H9 (cell line): Measurements from ENCODE around the gene RCAN3. TPM values are rescaled to one million over a fixed set of nuclear protein-coding genes. Genes with fewer than 3 reads are reported as not detected.

ENCODE experiments used
- DNase-seq: peaks from one replicate; pipeline ENCODE4 v3.0.0-alpha.2; 2017
- H2AFZ ChIP-seq: one replicate; pipeline ENCODE4 v1.6.1; 2013; ENCODE audit warnings: mild to moderate bottlenecking, low read length, control low read depth, moderate library complexity
- H2AK5ac ChIP-seq: 2 replicates; pipeline ENCODE4 v1.6.1; 2013; ENCODE audit warnings: low read length, control low read depth, mixed read lengths; ENCODE audit not compliant: insufficient read length
- H2BK120ac ChIP-seq: one replicate; pipeline ENCODE4 v1.6.1; 2013; ENCODE audit warnings: low read depth, mild to moderate bottlenecking, low read length, control low read depth, inconsistent platforms; ENCODE audit not compliant: poor library complexity, severe bottlenecking
- H2BK12ac ChIP-seq: 2 replicates; pipeline ENCODE4 v1.6.1; 2013; ENCODE audit warnings: low read length, control low read depth, mixed read lengths, low read depth; ENCODE audit not compliant: insufficient read length
- H2BK15ac ChIP-seq: 2 replicates; pipeline ENCODE4 v1.6.1; 2013; ENCODE audit warnings: low read depth, low read length, control low read depth
- H2BK20ac ChIP-seq: one replicate; pipeline ENCODE4 v1.6.1; 2013; ENCODE audit warnings: low read depth, mild to moderate bottlenecking, low read length, control low read depth, inconsistent platforms; ENCODE audit not compliant: poor library complexity, severe bottlenecking
- H2BK5ac ChIP-seq: 2 replicates; pipeline ENCODE4 v1.6.1; 2013; ENCODE audit warnings: low read length, control low read depth, mixed read lengths; ENCODE audit not compliant: insufficient read length
- H3K14ac ChIP-seq: 2 replicates; pipeline ENCODE4 v1.6.1; 2013; ENCODE audit warnings: low read length, control low read depth; ENCODE audit not compliant: insufficient read depth
- H3K18ac ChIP-seq: 2 replicates; pipeline ENCODE4 v1.6.1; 2013; ENCODE audit warnings: low read depth, mild to moderate bottlenecking, mixed read lengths, low read length, control low read depth; ENCODE audit not compliant: insufficient read length
- H3K23ac ChIP-seq: 2 replicates; pipeline ENCODE4 v1.6.1; 2013; ENCODE audit warnings: low read length, control low read depth, mixed read lengths, low read depth; ENCODE audit not compliant: insufficient read length
- H3K23me2 ChIP-seq: 2 replicates; pipeline ENCODE4 v1.6.1; 2013; ENCODE audit warnings: low read depth, mild to moderate bottlenecking, mixed read lengths, low read length, control low read depth; ENCODE audit not compliant: insufficient read length, poor library complexity, severe bottlenecking
- H3K27ac ChIP-seq: 2 replicates; pipeline ENCODE4 v1.5.1; 2013; ENCODE audit warnings: low read length, control low read depth, mixed read lengths, low read depth; ENCODE audit not compliant: insufficient read length
- H3K27me3 ChIP-seq: 2 replicates; pipeline ENCODE4 v1.6.1; 2013; ENCODE audit warnings: low read length, control low read depth, inconsistent platforms; ENCODE audit not compliant: insufficient read depth
- H3K4ac ChIP-seq: 2 replicates; pipeline ENCODE4 v1.6.1; 2013; ENCODE audit warnings: low read depth, mild to moderate bottlenecking, control low read depth, inconsistent platforms, low read length, moderate library complexity
- H3K4me1 ChIP-seq: 2 replicates; pipeline ENCODE4 v1.6.1; 2013; ENCODE audit warnings: low read length, control low read depth, inconsistent platforms; ENCODE audit not compliant: insufficient read depth
- H3K4me2 ChIP-seq: 2 replicates; pipeline ENCODE4 v1.6.1; 2013; ENCODE audit warnings: low read length, control low read depth, mixed read lengths; ENCODE audit not compliant: insufficient read length, insufficient read depth
- H3K56ac ChIP-seq: 2 replicates; pipeline ENCODE4 v1.6.1; 2013; ENCODE audit warnings: low read depth, mild to moderate bottlenecking, mixed read lengths, low read length, control low read depth; ENCODE audit not compliant: insufficient read length
- H3K79me1 ChIP-seq: 2 replicates; pipeline ENCODE4 v1.6.1; 2013; ENCODE audit warnings: low read depth, mild to moderate bottlenecking, moderate library complexity, low read length, control low read depth, inconsistent platforms; ENCODE audit not compliant: insufficient read depth, poor library complexity, severe bottlenecking
- H3K79me2 ChIP-seq: 2 replicates; pipeline ENCODE4 v1.6.1; 2013; ENCODE audit warnings: low read length, control low read depth, inconsistent platforms; ENCODE audit not compliant: insufficient read depth
- H3K9ac ChIP-seq: 2 replicates; pipeline ENCODE4 v1.6.1; 2013; ENCODE audit warnings: low read length, control low read depth, mixed read lengths; ENCODE audit not compliant: insufficient read length; ENCODE audit errors: extremely low read depth
- H3K9me3 ChIP-seq: one replicate; pipeline ENCODE4 v1.6.1; 2013; ENCODE audit warnings: low read depth, low read length, inconsistent platforms; ENCODE audit not compliant: control insufficient read depth
- H3T11ph ChIP-seq: one replicate; pipeline ENCODE4 v1.6.1; 2013; ENCODE audit warnings: mild to moderate bottlenecking, low read length, control low read depth, inconsistent platforms
- H4K20me1 ChIP-seq: one replicate; pipeline ENCODE4 v1.6.1; 2013; ENCODE audit not compliant: control insufficient read depth, insufficient read length, insufficient read depth
- H4K5ac ChIP-seq: 2 replicates; pipeline ENCODE4 v1.6.1; 2013; ENCODE audit warnings: low read depth, mild to moderate bottlenecking, mixed read lengths, low read length, control low read depth; ENCODE audit not compliant: insufficient read length
- H4K8ac ChIP-seq: replicated peaks from 2 replicates; pipeline ENCODE4 v1.6.1; 2013; ENCODE audit warnings: low read length, control low read depth, mixed read lengths, low read depth; ENCODE audit not compliant: insufficient read length
- H4K91ac ChIP-seq: 2 replicates; pipeline ENCODE4 v1.6.1; 2013; ENCODE audit warnings: low read depth, mild to moderate bottlenecking, moderate library complexity, mixed read lengths, low read length, control low read depth; ENCODE audit not compliant: insufficient read length
- H3K27ac Mint-ChIP-seq, 3 experiments: 2 replicates in 2 of 3; 3 replicates in 1 of 3; pipeline ENCODE4 v1.8.0; 2020 to 2021; ENCODE audit warnings: mixed read lengths in 3 of 3, mild to moderate bottlenecking in 1 of 3, moderate library complexity in 1 of 3
- H3K27me3 Mint-ChIP-seq: 2 replicates; pipeline ENCODE4 v1.8.0; 2021; ENCODE audit warnings: low read depth, mild to moderate bottlenecking, moderate library complexity, mixed read lengths
- H3K36me3 Mint-ChIP-seq, 3 experiments: 2 replicates in 2 of 3; 3 replicates in 1 of 3; pipeline ENCODE4 v1.8.0; 2020 to 2021; ENCODE audit warnings: low read depth in 3 of 3, mixed read lengths in 3 of 3; ENCODE audit not compliant: insufficient read depth in 1 of 3
- H3K4me1 Mint-ChIP-seq, 2 experiments: 2 replicates each; pipeline ENCODE4 v1.8.0; 2020; ENCODE audit warnings: mixed read lengths in 2 of 2
- H3K4me3 Mint-ChIP-seq, 2 experiments: 2 replicates in 1 of 2; 3 replicates in 1 of 2; pipeline ENCODE4 v1.8.0; 2020 to 2021; ENCODE audit warnings: mild to moderate bottlenecking in 2 of 2, mixed read lengths in 2 of 2, moderate library complexity in 1 of 2
- H3K9me3 Mint-ChIP-seq, 2 experiments: 2 replicates in 1 of 2; 3 replicates in 1 of 2; pipeline ENCODE4 v1.8.0; 2020; ENCODE audit warnings: mild to moderate bottlenecking in 2 of 2, mixed read lengths in 2 of 2, moderate library complexity in 1 of 2
- CTCF ChIP-seq: fragments of 200-600 bp; sonication (generic); conservative IDR thresholded peaks from 3 replicates; pipeline ENCODE4 v1.8.0; 2021; ENCODE audit warnings: antibody characterized with exemption, mild to moderate bottlenecking
- WGBS: extraction: QIAGEN DNeasy Blood & Tissue Kit; methylation state at CpG from one replicate; pipeline ENCODE4 v1.1.7; 2013; ENCODE audit warnings: missing lambda C conversion rate, low lambda C conversion rate, mixed read lengths; ENCODE audit not compliant: insufficient read length; ENCODE audit errors: extremely low coverage; 5-methylcytosine and 5-hydroxymethylcytosine counted together
- total RNA-seq: library from RNA; stranded (reverse); gene quantifications from 2 replicates; pipeline ENCODE4 v1.2.1, GENCODE V29; 2021

The RCAN3 gene
- total RNA-seq, 1 experiment from 2014 or later = 13.0 TPM

GRCh38 chr1:24580756-24581155 lies 78.1 kb downstream of the RCAN3 start:
- Histone ChIP-seq H3K27ac (no peak overlapping the region), H2BK120ac (no peak overlapping the region), H3K23ac (no peak overlapping the region), H4K8ac (no peak overlapping the region), H2AK5ac (no peak overlapping the region), H3K14ac (no peak overlapping the region), H3K23me2 (no peaks in the 10 kb centered on the region), H3K18ac (no peak overlapping the region), H3K27me3 (no peaks in the 10 kb centered on the region), H3K56ac (no peak overlapping the region), H3K79me1 (no peaks in the 10 kb centered on the region), H3K4me2 (no peak overlapping the region), H3T11ph (no peak overlapping the region), H2BK5ac (no peak overlapping the region), H3K9me3 (no peaks in the 10 kb centered on the region), H4K20me1 (no peaks in the 10 kb centered on the region), H2BK12ac (no peak overlapping the region), H4K5ac (no peak overlapping the region), H2BK15ac (no peak overlapping the region), H3K9ac (no peak overlapping the region), H3K4ac (no peak overlapping the region), H4K91ac (no peak overlapping the region), H2AFZ (no peak overlapping the region), H2BK20ac (no peak overlapping the region), H3K79me2 (no peaks in the 10 kb centered on the region), H3K4me1 (no peaks in the 10 kb centered on the region)
- H3K9me3 Mint-ChIP-seq = peaks cover 0 to 3% of the 10 kb centered on the region in 2 experiments; a peak in 1 of 5 replicates
- DNase-seq = no peak
- H3K27ac Mint-ChIP-seq = 0 out of 7 replicates have a peak overlapping the region, but pooled peaks of 1 of the 3 experiments have one; percentile 1
- H3K4me1 Mint-ChIP-seq = peaks cover 0 to 2% of the 10 kb centered on the region in 2 experiments; a peak in 1 of 4 replicates
- H3K4me3 Mint-ChIP-seq = no peak overlapping the region
- TF ChIP-seq CTCF = no peak
- WGBS = no CpG with 5 or more reads among the region's 10 CpGs
- peaks cover 3% of the 10 kb centered on the region for H3K27me3 Mint-ChIP-seq
- no peaks in the 10 kb centered on the region for H3K36me3 Mint-ChIP-seq
